OCI-LY7 (cell line): ENCODE data around the gene BMP8A. TPM values are rescaled to one million over a fixed set of nuclear protein-coding genes. Genes with fewer than 3 reads are reported as not detected.

Experiments
- BruUV-seq: library from RNA; stranded (reverse); fragments of 400-500 nt; replicated peaks from 2 replicates; lab custom pipeline; 2021; lab: Mats Ljungman, UMichigan
- CTCF ChIA-PET: fragments of 300-600 bp; sonication (Branson Sonifier 250); formaldehyde crosslinking; loops from one replicate; lab custom pipeline; 2022; ENCODE audit warnings: antibody characterized with exemption; ENCODE audit not compliant: unreplicated experiment; lab: Charles Lee
- POLR2A ChIA-PET: fragments of 300-600 bp; sonication (Branson Sonifier 250); formaldehyde crosslinking; loops from one replicate; lab custom pipeline; 2022; ENCODE audit warnings: antibody characterized with exemption; lab: Charles Lee
- DNase-seq: peaks from one replicate; pipeline ENCODE4 v3.0.0-alpha.2; 2015; ENCODE audit warnings: low spot score
- H2AFZ ChIP-seq: fragments of 200-600 bp; sonication (generic), shearing (Covaris generic); 2 replicates; pipeline ENCODE4 v1.6.1; 2014; ENCODE audit warnings: mild to moderate bottlenecking, antibody characterized with exemption, low read length, moderate library complexity
- H3K27ac ChIP-seq: fragments of 200-600 bp; sonication (generic); 2 replicates; pipeline ENCODE4 v1.5.1; 2014; ENCODE audit warnings: mixed run types, low read depth, mild to moderate bottlenecking, moderate library complexity, low read length, inconsistent platforms; ENCODE audit not compliant: poor library complexity, severe bottlenecking
- H3K36me3 ChIP-seq: fragments of 200-600 bp; sonication (generic); 2 replicates; pipeline ENCODE4 v1.6.1; 2014; ENCODE audit warnings: mild to moderate bottlenecking, antibody characterized with exemption, low read length, moderate library complexity, mixed read lengths; ENCODE audit not compliant: insufficient read depth
- H3K4me1 ChIP-seq: fragments of 200-600 bp; sonication (generic); 2 replicates; pipeline ENCODE4 v1.5.1; 2014; ENCODE audit warnings: mild to moderate bottlenecking, low read length; ENCODE audit not compliant: insufficient read depth, poor library complexity, severe bottlenecking
- H3K4me2 ChIP-seq: fragments of 200-600 bp; sonication (generic); 2 replicates; pipeline ENCODE4 v1.6.1; 2014; ENCODE audit warnings: mild to moderate bottlenecking, low read length
- H3K4me3 ChIP-seq: fragments of 200-600 bp; sonication (generic); 2 replicates; pipeline ENCODE4 v1.5.1; 2014; ENCODE audit warnings: mild to moderate bottlenecking, low read depth, low read length; ENCODE audit not compliant: poor library complexity, severe bottlenecking
- H3K79me2 ChIP-seq: fragments of 200-600 bp; sonication (generic); 2 replicates; pipeline ENCODE4 v1.6.1; 2016; ENCODE audit warnings: low read depth, mild to moderate bottlenecking, low read length, moderate library complexity, mixed read lengths; ENCODE audit not compliant: insufficient read depth
- H3K9me2 ChIP-seq: fragments of 200-600 bp; sonication (generic); 2 replicates; pipeline ENCODE4 v1.6.1; 2016; ENCODE audit warnings: mild to moderate bottlenecking, low read length, mixed read lengths; ENCODE audit not compliant: insufficient read depth
- H3K9me3 ChIP-seq: fragments of 200-600 bp; sonication (generic); 2 replicates; pipeline ENCODE4 v1.6.1; 2014; ENCODE audit warnings: mild to moderate bottlenecking, mixed run types, low read length, mixed read lengths
- H4K20me1 ChIP-seq: fragments of 200-600 bp; sonication (generic); 2 replicates; pipeline ENCODE4 v1.6.1; 2014; ENCODE audit warnings: mild to moderate bottlenecking, antibody characterized with exemption, low read length, moderate library complexity, mixed read lengths; ENCODE audit not compliant: insufficient read depth
- EZH2phosphoT487 ChIP-seq: fragments of 200-600 bp; sonication (generic); IDR thresholded peaks from 2 replicates; pipeline ENCODE4 v1.6.1; 2018; ENCODE audit warnings: low read depth, borderline replicate concordance, mild to moderate bottlenecking, mixed run types, antibody characterized with exemption, low read length, moderate library complexity, mixed read lengths
- intact Hi-C: fragments of 100-400 bp; cut with micrococcal nuclease; formaldehyde crosslinking; loops from one replicate; pipeline ENCODE4 v1.10.0; 2022; ENCODE audit not compliant: unreplicated experiment
- total RNA-seq, 2 experiments: library from RNA; depleted of rRNA in 1 of 2; stranded (reverse); fragments of >200 nt in 1 of 2; shearing (Covaris generic) in 1 of 2; gene quantifications; 2 replicates each; pipeline ENCODE4 v1.2.3, GENCODE V29; 2014 to 2022
- TF ChIP-seq, protein P1 (sequence below): fragments of 200-600 bp; sonication (generic); conservative IDR thresholded peaks from 2 replicates; pipeline ENCODE4 v1.5.1; 2014; ENCODE audit warnings: mild to moderate bottlenecking, antibody characterized with exemption, low read length, moderate library complexity, mixed read lengths

Gene BMP8A
- total RNA-seq, 2 experiments from 2014 or later: 0.32 to 0.44 TPM

DNA sequence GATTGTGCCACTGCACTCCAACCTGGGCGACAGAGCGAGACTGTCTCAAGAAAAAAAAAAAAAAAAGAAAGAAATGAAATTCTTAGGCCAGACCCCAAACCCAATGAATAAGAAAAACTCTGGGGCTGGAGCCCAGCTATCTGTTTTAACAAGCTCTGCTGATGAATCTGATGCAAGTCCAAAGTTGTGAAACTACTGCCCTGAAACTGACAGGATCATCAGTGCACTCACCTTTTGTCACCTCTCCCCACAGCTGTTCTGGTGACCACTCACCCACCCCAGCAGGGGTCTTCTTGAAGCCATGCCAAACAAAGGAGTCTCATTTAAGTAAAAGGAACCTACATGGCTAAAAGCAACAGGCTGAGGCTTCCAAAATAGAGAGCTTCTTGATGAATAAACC is 76.8 kb downstream of the BMP8A start:
- Histone ChIP-seq H3K79me2 (peaks cover 21% of the 10 kb centered on the region), H3K4me1 (peaks cover 10% of the 10 kb centered on the region), H3K36me3 (peaks cover 99% of the 10 kb centered on the region), H3K27ac (no peak overlapping the region), H2AFZ (no peak overlapping the region), H4K20me1 (peaks cover 35% of the 10 kb centered on the region), H3K9me2 (no peaks in the 10 kb centered on the region), H3K4me2 (no peak overlapping the region), H3K4me3 (no peak overlapping the region), H3K9me3 (no peaks in the 10 kb centered on the region)
- intact Hi-C loops: no loop called here
- BruUV-seq: no TSS peak
- ChIA-PET CTCF (no interaction called here), POLR2A (no interaction called here)
- no peak for TF ChIP-seq EZH2phosphoT487
- TF ChIP-seq, protein P1, sequence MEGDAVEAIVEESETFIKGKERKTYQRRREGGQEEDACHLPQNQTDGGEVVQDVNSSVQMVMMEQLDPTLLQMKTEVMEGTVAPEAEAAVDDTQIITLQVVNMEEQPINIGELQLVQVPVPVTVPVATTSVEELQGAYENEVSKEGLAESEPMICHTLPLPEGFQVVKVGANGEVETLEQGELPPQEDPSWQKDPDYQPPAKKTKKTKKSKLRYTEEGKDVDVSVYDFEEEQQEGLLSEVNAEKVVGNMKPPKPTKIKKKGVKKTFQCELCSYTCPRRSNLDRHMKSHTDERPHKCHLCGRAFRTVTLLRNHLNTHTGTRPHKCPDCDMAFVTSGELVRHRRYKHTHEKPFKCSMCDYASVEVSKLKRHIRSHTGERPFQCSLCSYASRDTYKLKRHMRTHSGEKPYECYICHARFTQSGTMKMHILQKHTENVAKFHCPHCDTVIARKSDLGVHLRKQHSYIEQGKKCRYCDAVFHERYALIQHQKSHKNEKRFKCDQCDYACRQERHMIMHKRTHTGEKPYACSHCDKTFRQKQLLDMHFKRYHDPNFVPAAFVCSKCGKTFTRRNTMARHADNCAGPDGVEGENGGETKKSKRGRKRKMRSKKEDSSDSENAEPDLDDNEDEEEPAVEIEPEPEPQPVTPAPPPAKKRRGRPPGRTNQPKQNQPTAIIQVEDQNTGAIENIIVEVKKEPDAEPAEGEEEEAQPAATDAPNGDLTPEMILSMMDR: no peak
- DNase-seq: no peak

GRCh38 chr1:39569034-39569433 is 77.6 kb downstream of the BMP8A start:
- H3K4me3 ChIP-seq: no peak overlapping the region
- peaks cover 18% of the 10 kb centered on the region for H3K4me1 ChIP-seq
- no peaks in the 10 kb centered on the region for H3K9me2 ChIP-seq
- H3K9me3 ChIP-seq: no peaks in the 10 kb centered on the region
- CTCF ChIA-PET: no interaction called here
- no peak overlapping the region for H3K27ac ChIP-seq
- intact Hi-C loops: no loop called here
- no TSS peak for BruUV-seq
- H3K4me2 ChIP-seq: no peak overlapping the region
- TF ChIP-seq, protein P1: no peak
- no peak for TF ChIP-seq EZH2phosphoT487
- DNase-seq: no peak
- peaks cover 99% of the 10 kb centered on the region for H3K36me3 ChIP-seq
- peaks cover 30% of the 10 kb centered on the region for H3K79me2 ChIP-seq
- no peak overlapping the region for H2AFZ ChIP-seq
- H4K20me1 ChIP-seq: peaks cover 42% of the 10 kb centered on the region
- POLR2A ChIA-PET: no interaction called here

DNA sequence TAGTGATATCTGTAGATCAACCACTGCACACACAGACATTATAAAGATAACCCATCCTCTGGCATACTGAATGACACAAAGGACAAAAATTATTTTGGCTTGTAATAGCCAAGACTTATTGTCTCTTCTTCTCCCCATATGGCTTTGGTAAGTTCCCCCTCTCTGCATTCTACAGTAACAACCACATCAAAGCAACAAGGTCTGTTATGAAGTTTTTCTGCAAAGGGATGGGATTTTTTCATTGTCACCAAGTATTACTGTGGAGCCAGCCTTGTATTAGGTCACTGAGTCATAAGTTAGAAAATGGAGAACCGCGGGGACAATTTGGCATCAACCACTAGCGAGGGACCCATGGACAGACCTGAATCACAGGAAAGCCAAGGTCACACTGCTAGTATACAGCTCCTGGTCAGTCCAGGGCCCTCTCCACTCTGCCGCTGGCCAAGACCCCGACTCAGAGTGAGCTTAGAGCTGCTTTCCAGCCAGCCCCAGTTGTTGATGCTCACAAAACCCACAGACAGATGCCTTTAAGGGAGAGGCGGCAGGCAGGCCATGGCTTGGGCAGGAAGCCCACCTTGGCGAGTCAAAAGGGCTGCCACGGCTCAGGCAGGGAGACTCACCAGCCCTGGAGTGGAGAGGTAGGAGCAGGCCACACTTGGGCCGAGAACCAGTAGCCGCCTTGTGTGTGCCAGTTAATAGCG is 79.2 kb downstream of the BMP8A start:
- BruUV-seq: no TSS peak
- H3K36me3 ChIP-seq: peaks cover 99% of the 10 kb centered on the region

More for the DNA sequence above, 79.2 kb downstream of the BMP8A start:
- Histone ChIP-seq H3K4me3 (no peak overlapping the region), H3K9me2 (no peaks in the 10 kb centered on the region), H4K20me1 (peaks cover 55% of the 10 kb centered on the region), H3K9me3 (no peaks in the 10 kb centered on the region), H3K4me2 (no peak overlapping the region), H2AFZ (no peak overlapping the region), H3K79me2 (peaks cover 46% of the 10 kb centered on the region), H3K4me1 (peaks cover 28% of the 10 kb centered on the region), H3K27ac (no peak overlapping the region)
- DNase-seq: no peak
- intact Hi-C loops: no loop called here
- CTCF ChIA-PET: no interaction called here
- POLR2A ChIA-PET: no interaction called here
- TF ChIP-seq, protein P1: no peak
- TF ChIP-seq EZH2phosphoT487: no peak
